GM23338 (cell line): ENCODE measurements around the gene PSMD12. TPM values are rescaled to one million over a fixed set of nuclear protein-coding genes. Genes with fewer than 3 reads are reported as not detected.

Experiments used
- ATAC-seq: fragments of 200-7000 bp; cut with Tn5 transposase; 3 replicates; pipeline ENCODE4 v1.9.1; 2020
- DNase-seq: peaks from one replicate; pipeline ENCODE4 v3.0.0-alpha.2; 2015; ENCODE audit warnings: low spot score
- H2AFZ ChIP-seq: fragments of 200-600 bp; sonication (generic); 2 replicates; pipeline ENCODE4 v1.8.0; 2016; ENCODE audit warnings: antibody characterized with exemption, mild to moderate bottlenecking, moderate library complexity
- H3F3A ChIP-seq: fragments of 200-600 bp; sonication (generic); replicated peaks from 2 replicates; pipeline ENCODE4 v1.8.0; 2017; ENCODE audit warnings: antibody characterized with exemption, mixed run types, low read depth
- H3K27ac ChIP-seq: fragments of 200-600 bp; sonication (generic); 2 replicates; pipeline ENCODE4 v1.6.1; 2016; ENCODE audit warnings: low read depth
- H3K27me3 ChIP-seq: fragments of 200-600 bp; sonication (generic); 2 replicates; pipeline ENCODE4 v1.8.0; 2016; ENCODE audit warnings: mild to moderate bottlenecking, mixed run types, moderate library complexity; ENCODE audit not compliant: insufficient read depth
- H3K36me3 ChIP-seq: fragments of 200-600 bp; sonication (generic); 2 replicates; pipeline ENCODE4 v1.8.0; 2016; ENCODE audit warnings: mild to moderate bottlenecking; ENCODE audit not compliant: insufficient read depth
- H3K4me1 ChIP-seq: fragments of 200-600 bp; sonication (generic); 2 replicates; pipeline ENCODE4 v1.8.0; 2016; ENCODE audit warnings: mild to moderate bottlenecking, moderate library complexity; ENCODE audit not compliant: insufficient read depth
- H3K4me2 ChIP-seq: fragments of 200-600 bp; sonication (generic); 2 replicates; pipeline ENCODE4 v1.7.1; 2017; ENCODE audit warnings: mixed run types
- H3K4me3 ChIP-seq: fragments of 200-600 bp; sonication (generic); 2 replicates; pipeline ENCODE4 v1.6.1; 2016; ENCODE audit warnings: mixed run types
- H3K79me2 ChIP-seq: fragments of 200-600 bp; sonication (generic); replicated peaks from 2 replicates; pipeline ENCODE4 v1.8.0; 2017; ENCODE audit warnings: mild to moderate bottlenecking; ENCODE audit not compliant: insufficient read depth
- H3K9me2 ChIP-seq: fragments of 200-600 bp; sonication (generic); 2 replicates; pipeline ENCODE4 v1.8.0; 2017; ENCODE audit not compliant: insufficient read depth
- H4K20me1 ChIP-seq: fragments of 200-600 bp; sonication (generic); replicated peaks from 2 replicates; pipeline ENCODE4 v1.8.0; 2017; ENCODE audit warnings: mild to moderate bottlenecking; ENCODE audit not compliant: insufficient read depth
- H3K27ac Mint-ChIP-seq: 2 replicates; pipeline ENCODE4 v1.8.0; 2020; ENCODE audit warnings: inconsistent platforms, mild to moderate bottlenecking, moderate library complexity, mixed read lengths
- H3K27me3 Mint-ChIP-seq: 3 replicates; pipeline ENCODE4 v1.8.0; 2022; ENCODE audit warnings: low read depth, mild to moderate bottlenecking, moderate library complexity, mixed read lengths, inconsistent platforms; ENCODE audit not compliant: insufficient read depth, poor library complexity
- H3K36me3 Mint-ChIP-seq: 3 replicates; pipeline ENCODE4 v1.8.0; 2021; ENCODE audit warnings: low read depth, mild to moderate bottlenecking, inconsistent platforms, moderate library complexity, mixed read lengths
- H3K4me1 Mint-ChIP-seq: 3 replicates; pipeline ENCODE4 v1.8.0; 2020; ENCODE audit warnings: mild to moderate bottlenecking, inconsistent platforms, mixed read lengths
- H3K4me3 Mint-ChIP-seq: 3 replicates; pipeline ENCODE4 v1.8.0; 2021; ENCODE audit warnings: moderate library complexity, mild to moderate bottlenecking, inconsistent platforms, mixed read lengths
- H3K9me3 Mint-ChIP-seq: 3 replicates; pipeline ENCODE4 v1.8.0; 2020; ENCODE audit warnings: moderate library complexity, mild to moderate bottlenecking, inconsistent platforms, mixed read lengths
- CREB1 ChIP-seq: fragments of 250-450 bp; sonication (Bioruptor Pico); IDR thresholded peaks from 2 replicates; pipeline ENCODE4 v1.5.0; 2020; ENCODE audit warnings: low read depth, mild to moderate bottlenecking, moderate library complexity
- EZH2 ChIP-seq: fragments of 200-600 bp; sonication (generic); IDR thresholded peaks from one replicate; pipeline ENCODE4 v1.8.0; 2017; ENCODE audit warnings: antibody characterized with exemption, mild to moderate bottlenecking, low read depth; ENCODE audit not compliant: unreplicated experiment
- EZH2phosphoT487 ChIP-seq: fragments of 200-600 bp; sonication (generic); IDR thresholded peaks from one replicate; pipeline ENCODE4 v1.8.1; 2018; ENCODE audit warnings: antibody characterized with exemption; ENCODE audit not compliant: unreplicated experiment
- JUNB ChIP-seq: IDR thresholded peaks from one replicate; pipeline ENCODE4 v1.6.1; 2016; ENCODE audit warnings: antibody characterized with exemption; ENCODE audit not compliant: unreplicated experiment
- NANOG ChIP-seq: IDR thresholded peaks from 2 replicates; pipeline ENCODE4 v1.6.1; 2016; ENCODE audit warnings: antibody characterized with exemption, borderline replicate concordance
- REST ChIP-seq: IDR thresholded peaks from one replicate; pipeline ENCODE4 v1.6.1; 2018; ENCODE audit warnings: antibody characterized with exemption; ENCODE audit not compliant: unreplicated experiment
- STAT1 ChIP-seq: IDR thresholded peaks from one replicate; pipeline ENCODE4 v1.6.1; 2016; ENCODE audit warnings: antibody characterized with exemption; ENCODE audit not compliant: unreplicated experiment
- ZNF114 ChIP-seq: fragments of 250-450 bp; sonication (Bioruptor Pico); IDR thresholded peaks from 2 replicates; pipeline ENCODE4 v1.5.0; 2020; ENCODE audit warnings: mild to moderate bottlenecking, moderate library complexity
- ZNF331 ChIP-seq: fragments of 250-450 bp; sonication (Bioruptor Pico); IDR thresholded peaks from 2 replicates; pipeline ENCODE4 v1.5.0; 2020; ENCODE audit warnings: low read depth, mild to moderate bottlenecking, moderate library complexity
- ZNF462 ChIP-seq: fragments of 250-450 bp; sonication (Bioruptor Pico); IDR thresholded peaks from 2 replicates; pipeline ENCODE4 v1.5.0; 2020; ENCODE audit warnings: mild to moderate bottlenecking, moderate library complexity
- polyA plus RNA-seq: library from polyadenylated mRNA; unstranded; fragments of >200 nt; fragmentation: Nextera tagmentation; extraction: Ambion mirVana; gene quantifications from 2 replicates; pipeline ENCODE4 v1.2.1, GENCODE V29; 2016
- total RNA-seq: library from RNA; depleted of rRNA; stranded (reverse); fragments of >200 nt; shearing (Covaris generic); gene quantifications from 2 replicates; pipeline ENCODE4 v1.2.3, GENCODE V29; 2014

Gene PSMD12
- total and polyA plus RNA-seq, 2 experiments from 2014 or later: 73.7 to 146 TPM

GRCh38 chr17:67385122-67385988 is 19.0 kb upstream of the PSMD12 start:
- H3K4me3 Mint-ChIP-seq: no peak overlapping the region
- Histone ChIP-seq H3K79me2 (peaks cover 100% of the 10 kb centered on the region), H4K20me1 (peaks cover 20% of the 10 kb centered on the region; the same call in 1 of the 2 replicates), H3K27ac (peak overlapping the region; percentile 80), H3K27me3 (no peaks in the 10 kb centered on the region), H3K36me3 (no peaks in the 10 kb centered on the region), H3K4me2 (no peak overlapping the region), H3F3A (0 out of 2 replicates have a peak, but pooled peaks cover 5% of the 10 kb centered on the region), H2AFZ (no peak overlapping the region), H3K4me1 (0 out of 2 replicates have a peak, but pooled peaks cover 8% of the 10 kb centered on the region), H3K9me2 (no peaks in the 10 kb centered on the region), H3K4me3 (no peak overlapping the region)
- H3K36me3 Mint-ChIP-seq: peaks cover 40% of the 10 kb centered on the region
- no peak for TF ChIP-seq NANOG
- no peak for TF ChIP-seq STAT1
- TF ChIP-seq CREB1: no peak
- TF ChIP-seq EZH2phosphoT487: no peak
- TF ChIP-seq EZH2: no peak
- no peak for TF ChIP-seq REST
- H3K4me1 Mint-ChIP-seq: peaks cover 20% of the 10 kb centered on the region
- H3K27me3 Mint-ChIP-seq: peaks cover 2% of the 10 kb centered on the region
- no peaks in the 10 kb centered on the region for H3K9me3 Mint-ChIP-seq
- ATAC-seq (no peak), DNase-seq (peak; percentile 36)
- no peak overlapping the region for H3K27ac Mint-ChIP-seq

GRCh38 chr17:67381929-67382257 is 15.5 kb upstream of the PSMD12 start:
- Histone ChIP-seq H3K4me2 (no peak overlapping the region), H4K20me1 (0 out of 2 replicates have a peak, but pooled peaks cover 8% of the 10 kb centered on the region), H3K4me1 (peaks cover 4% of the 10 kb centered on the region; the same call in 1 of the 2 replicates), H3K79me2 (peaks cover 87% of the 10 kb centered on the region), H3K4me3 (no peak overlapping the region), H3K27me3 (no peaks in the 10 kb centered on the region), H3K36me3 (no peaks in the 10 kb centered on the region), H2AFZ (no peak overlapping the region), H3K9me2 (no peaks in the 10 kb centered on the region), H3K27ac (no peak overlapping the region), H3F3A (peaks cover 16% of the 10 kb centered on the region; the same call in 1 of the 2 replicates)
- peaks cover 6% of the 10 kb centered on the region for H3K27me3 Mint-ChIP-seq
- TF ChIP-seq NANOG (no peak), EZH2phosphoT487 (no peak), ZNF331 (CRISPR knock-in tag) (no peak), CREB1 (no peak), ZNF462 (CRISPR knock-in tag) (no peak), JUNB (no peak), ZNF114 (CRISPR knock-in tag) (no peak), EZH2 (no peak)
- H3K4me3 Mint-ChIP-seq: no peak overlapping the region
- ATAC-seq (no peak), DNase-seq (no peak)
- peaks cover 23% of the 10 kb centered on the region for H3K4me1 Mint-ChIP-seq
- H3K36me3 Mint-ChIP-seq: peaks cover 52% of the 10 kb centered on the region
- no peak overlapping the region for H3K27ac Mint-ChIP-seq
- peaks cover 9% of the 10 kb centered on the region; the same call in 2 of the 3 replicates for H3K9me3 Mint-ChIP-seq
